Measurements from ENCODE around the gene TMEM132D.
"Not testable (repeated sequence)": the region's sequence is repeated elsewhere in the genome, so short reads cannot be mapped to it uniquely, and the experiment has no call there.

TMEM132D gene

DNA sequence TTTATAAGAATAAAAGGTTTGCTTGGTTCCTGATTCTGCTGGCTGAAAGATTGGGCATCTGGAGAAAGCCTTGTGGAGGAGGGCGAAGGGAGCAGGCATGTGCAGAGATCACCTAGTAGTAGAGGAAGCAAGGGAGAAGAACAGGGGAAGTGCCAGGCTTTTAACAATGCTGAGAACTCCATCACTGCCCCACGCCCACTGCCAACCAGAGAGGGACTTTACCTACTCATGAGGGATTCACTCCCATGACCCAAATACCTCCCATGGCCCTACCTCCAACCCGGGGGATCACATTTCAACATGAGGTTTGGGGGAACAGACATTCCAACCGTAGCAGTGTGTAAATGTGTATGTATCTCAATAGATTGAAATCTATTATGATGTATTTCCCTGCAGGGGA lies 690.3 kb downstream of the TMEM132D start:
- DNase-seq: no peak

DNA sequence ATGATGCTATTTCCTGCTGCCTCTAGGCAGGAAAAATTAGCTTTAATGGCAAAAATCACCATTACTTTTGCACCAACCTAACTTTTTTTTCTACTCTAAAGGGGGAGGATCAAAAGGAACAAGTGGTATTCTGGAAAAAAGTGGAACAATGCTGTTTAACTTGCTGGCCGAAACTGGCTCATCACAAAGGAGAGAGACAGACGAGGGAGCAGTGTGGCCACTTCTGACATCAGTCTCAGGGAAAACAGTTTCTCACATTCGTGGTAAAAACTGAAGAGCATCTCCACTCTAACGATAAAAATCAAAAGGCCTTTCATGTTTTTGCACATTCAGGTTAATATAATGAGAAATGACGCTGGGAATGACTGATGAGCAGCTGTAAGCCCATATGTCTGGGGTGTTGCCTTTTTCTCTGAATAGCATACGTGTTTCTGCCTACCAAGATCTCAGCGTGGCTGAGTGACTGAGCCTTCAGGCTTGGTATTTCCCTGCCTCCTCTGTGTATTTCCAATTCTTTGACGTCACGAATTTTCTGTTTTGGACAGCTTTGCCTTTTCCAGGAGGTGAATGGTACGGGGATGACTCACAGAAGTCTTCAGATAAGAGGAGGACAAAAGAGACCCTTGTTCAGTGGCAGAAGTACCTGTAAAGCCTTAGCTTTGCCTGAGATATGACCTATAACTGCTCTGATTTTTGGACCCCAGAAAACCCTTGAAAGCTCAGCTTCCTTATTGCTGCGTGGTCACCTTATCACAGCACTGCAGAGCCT lies 691.8 kb downstream of the TMEM132D start:
- DNase-seq: no peak

DNA sequence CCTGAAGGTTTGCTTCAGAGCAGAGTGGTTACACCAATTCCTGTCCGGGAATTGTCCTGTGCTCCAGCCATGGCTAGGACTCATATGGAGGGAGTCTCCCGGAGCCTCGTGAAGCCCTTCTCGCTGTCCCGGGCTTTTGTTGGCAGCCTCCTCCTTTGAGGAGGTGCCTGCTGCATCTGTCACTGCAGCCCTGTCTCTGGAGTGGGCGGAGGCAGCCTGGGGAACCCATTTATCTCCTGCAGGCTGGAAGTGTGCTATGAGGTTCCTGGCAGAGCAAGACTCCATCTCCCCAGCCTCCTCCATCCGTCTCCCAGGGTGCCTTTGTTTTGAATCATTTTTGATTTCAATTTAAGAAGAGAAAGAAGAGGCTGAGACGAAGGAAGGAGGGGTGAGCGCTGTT lies 695.3 kb downstream of the TMEM132D start:
- no peak for DNase-seq

DNA sequence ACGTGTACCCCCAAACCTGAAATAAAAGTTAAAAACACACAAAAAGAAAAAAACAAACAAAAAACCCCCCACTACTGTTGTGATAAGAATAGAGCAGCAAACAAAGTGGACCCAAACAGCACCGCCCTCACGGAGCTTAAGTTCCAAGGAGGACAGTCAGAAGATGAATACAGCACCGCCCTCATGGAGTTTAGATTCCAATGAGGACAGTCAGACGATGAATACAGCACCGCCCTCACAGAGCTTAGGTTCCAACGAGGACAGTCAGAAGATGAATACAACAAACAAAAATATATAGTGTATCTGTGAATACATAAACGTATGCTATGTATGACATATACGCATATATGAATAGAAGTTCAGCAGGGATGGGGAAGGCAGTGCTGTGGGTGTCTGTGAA lies 696.7 kb downstream of the TMEM132D start:
- no peak for DNase-seq

DNA sequence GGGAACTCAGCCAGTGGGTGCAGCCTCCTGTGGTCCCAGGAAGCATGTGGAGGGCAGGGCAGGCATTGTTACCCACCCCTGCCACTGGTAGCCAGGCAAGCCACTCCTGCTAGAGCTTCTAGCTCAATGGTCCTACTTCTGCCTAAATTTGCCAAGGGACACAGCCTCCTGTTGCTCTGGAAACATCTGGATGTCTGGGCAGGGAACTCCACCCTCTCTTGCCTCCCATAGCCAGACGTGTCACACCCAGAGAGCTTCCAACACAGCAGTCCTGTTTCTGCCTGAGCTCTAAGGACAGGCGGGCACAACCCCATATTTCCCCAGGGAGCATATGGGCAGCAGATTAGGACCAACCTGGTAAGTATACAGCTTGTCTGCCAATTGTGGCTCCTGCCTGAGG lies 700.4 kb downstream of the TMEM132D start:
- no peak for DNase-seq

DNA sequence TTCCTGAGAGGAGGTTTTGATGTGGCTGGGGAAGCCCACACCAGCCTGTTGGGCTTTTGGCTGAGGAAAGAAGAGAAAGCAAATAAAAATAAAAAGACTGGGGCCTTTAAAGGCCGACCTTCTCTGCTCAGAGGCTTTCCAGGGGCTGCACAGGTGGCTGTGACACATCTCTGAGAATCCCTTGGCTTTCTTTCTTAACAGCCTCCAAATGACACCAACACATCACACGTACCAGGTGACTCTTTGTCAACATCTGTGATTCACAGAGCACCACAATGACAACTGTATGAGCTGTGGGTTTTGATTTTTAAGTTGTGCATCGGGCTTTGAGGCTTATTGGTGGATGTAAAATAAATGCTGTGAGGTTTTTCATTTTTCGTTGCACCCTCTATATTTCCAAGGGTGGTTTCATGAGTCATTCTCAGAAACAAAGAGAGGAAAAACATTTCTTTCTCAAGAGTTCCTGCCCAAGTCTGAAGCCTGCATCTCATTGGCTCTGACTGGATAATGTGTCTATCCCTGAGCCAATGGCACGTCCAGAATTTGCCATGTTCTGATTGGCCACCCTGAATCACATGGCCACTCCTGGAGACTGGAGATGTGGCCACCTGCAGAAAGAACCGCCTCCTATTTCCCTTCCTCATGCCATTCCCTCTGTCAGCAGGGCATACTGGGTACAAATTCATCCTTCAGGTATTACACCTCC lies 701.6 kb downstream of the TMEM132D start:
- DNase-seq: no peak

DNA sequence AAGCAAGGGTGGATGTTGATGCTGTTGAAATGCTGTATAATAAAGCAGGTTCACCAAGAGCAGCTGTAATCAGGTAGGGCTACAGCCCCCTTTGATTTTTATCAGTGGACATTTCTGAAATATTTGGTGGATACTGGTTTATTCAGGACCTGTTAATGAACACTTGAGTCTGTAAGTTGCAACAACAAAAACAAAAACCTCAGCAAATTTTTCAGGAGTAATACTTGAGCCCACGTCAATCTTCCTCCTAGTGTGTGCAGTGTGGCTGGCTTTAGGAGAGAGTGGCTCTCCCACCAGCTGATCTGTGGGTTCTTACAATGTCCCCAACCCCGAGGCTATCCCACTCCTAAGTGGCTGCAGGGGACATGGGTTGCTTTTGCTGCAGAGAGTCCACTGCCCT lies 702.8 kb downstream of the TMEM132D start:
- no peak for DNase-seq

DNA sequence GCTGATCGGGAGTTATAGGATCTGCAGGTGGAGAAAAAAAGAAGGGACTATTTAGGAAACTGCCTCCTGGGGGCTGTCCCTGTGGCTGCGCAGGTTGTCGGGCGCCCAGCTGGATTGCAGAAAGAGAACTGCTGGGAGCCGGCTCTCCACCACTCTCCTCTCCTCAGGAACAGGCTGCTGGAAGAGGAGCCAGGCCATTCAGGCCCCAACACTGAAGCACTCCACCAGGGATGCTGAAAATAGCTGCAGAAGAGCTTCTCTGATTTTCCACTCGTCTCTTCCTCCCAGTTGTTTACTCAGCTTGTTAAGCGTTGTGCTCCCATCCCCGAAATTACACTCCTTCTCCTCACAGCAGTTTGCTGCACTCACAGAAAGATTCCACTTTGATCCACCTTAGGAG lies 703.2 kb downstream of the TMEM132D start:
- DNase-seq: peak; percentile 6

DNA sequence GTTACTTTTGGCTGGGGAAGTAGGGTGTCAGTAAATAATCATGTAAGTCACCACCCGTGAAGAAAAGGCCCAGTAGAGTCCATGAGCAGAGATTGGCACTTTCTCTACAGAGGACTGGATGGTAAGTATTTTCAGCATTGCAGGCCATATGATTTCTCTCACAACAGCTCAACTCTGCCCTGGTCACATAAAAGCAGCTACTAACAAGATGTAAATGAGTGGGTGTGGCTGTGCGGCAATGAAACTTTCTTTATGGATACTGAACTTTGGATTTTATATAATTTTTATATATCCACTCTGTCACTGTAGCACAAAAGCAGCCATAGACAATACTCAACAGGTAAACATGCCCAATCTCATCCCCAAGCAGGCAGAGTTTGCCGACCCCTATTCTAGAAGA lies 706.9 kb downstream of the TMEM132D start:
- no peak for DNase-seq

DNA sequence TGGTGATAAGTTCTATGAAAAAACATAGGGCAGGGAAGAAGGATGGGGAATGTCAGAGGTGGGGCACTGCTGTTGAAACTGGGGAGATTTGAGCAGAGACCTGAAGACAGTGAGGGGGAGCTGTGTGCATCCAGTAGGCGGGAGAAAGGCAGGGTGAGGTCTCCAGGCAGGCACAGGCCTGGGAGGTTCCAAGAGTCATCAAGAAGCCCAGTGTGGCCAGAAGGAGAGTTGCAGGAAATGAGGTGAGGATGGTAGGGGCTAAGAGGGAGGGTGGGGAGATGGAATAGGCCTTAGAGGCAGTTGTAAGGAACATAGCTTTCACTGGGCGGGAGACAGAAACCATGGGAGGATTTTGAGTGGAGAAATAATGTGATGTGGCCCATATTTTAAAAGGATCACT lies 708.7 kb downstream of the TMEM132D start:
- DNase-seq: no peak

DNA sequence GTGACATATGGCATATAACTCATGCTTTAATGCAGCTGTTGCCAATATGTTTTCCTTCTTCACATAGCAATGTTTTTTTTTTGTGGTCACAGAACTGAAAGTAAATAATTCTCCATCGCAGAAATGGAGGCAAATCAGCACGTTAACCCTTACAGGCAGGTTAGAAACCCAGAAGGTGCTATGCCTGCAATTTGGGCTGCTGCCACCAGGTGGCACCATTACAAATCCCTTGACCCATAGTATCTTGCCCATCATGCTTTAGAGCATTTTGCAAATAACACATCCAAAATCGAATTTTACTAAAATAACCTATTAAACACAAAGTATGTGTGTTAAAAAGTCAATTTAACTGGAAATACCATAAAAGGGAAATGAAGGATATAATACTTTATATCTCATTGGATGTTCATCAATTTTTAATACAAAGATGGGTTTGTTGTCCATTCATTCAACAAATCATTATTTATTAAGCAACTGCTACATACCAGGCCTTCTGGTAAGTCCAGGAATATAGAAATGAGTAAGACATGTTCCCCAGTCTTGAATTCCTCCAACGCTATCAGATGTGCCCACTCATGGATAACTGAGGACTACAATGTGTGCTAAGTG lies 710.5 kb downstream of the TMEM132D start:
- no peak for DNase-seq

DNA sequence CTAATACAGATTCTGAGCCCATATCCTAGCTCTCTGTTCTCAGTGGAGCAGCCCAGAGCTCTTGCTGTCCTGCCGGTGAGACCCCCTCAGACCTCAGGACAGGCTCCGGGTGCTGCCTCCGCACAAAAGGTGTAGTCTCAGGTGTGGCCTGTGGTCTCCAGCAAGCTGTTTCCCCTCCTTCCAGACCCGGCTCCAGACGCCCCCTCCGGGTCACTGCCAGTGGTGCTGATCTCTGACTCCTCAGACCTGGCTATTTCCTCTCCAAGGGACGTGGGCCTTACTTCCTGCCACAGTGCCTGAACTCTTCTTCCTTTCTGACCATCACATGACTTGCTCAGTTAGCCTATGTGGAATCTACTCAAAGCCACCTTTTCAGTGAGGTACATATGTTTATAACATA lies 713.0 kb downstream of the TMEM132D start:
- no peak for DNase-seq

DNA sequence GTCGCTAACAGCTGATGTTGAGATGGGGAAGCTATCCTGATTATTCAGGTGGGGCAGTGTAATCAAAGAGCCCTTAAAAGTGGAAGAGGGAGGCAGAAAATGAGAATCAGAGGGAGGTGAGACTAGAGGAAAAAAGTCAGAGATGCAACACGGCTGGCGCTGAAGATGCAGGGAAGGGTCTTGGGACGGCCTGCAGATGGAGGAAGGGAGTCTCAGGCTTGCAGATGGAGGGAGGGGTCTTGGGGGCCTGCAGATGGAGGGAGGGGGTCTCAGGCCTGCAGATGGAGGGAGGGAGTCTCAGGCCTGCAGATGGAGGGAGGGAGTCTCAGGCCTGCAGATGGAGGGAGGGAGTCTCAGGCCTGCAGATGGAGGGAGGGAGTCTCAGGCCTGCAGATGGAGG lies 713.9 kb downstream of the TMEM132D start:
- DNase-seq: not testable (repeated sequence)

DNA sequence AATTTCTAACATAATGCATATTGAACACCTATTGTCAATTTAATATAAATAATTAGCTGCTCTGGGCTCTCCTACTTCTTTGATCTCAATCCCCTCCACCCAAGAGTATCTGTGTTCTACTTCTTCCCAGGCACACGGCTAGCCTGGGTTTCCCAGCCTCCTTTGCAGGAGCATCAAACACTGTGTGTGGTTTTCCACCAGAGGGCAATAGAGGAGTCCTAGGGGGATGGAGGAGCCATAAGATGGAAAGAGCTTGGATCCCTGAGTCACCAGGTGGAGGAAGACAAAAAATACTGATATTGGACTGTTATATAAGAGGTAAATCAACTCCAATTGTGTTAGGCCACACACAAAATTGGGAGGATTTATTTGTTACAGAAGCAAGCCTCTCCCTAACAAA lies 716.9 kb downstream of the TMEM132D start:
- DNase-seq: no peak

DNA sequence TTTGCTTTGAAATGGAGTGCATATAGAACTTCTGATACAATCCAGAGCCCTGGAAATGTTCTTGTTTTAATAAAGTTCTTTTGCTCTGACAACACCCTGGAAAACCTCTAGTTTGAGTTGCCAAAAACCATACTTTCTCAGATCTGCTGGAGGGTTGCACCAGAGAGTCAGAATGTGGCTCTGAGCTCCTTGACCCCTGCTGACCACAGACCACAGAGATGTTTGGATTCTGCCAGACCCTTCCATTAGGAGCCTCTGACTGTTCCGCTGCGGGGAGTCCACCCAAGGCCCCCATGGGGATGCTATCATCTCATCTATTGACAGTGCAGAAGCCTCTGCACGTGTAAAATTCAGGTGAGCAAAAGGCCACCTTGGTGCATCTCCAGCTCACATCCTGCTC lies 718.0 kb downstream of the TMEM132D start:
- DNase-seq: no peak

DNA sequence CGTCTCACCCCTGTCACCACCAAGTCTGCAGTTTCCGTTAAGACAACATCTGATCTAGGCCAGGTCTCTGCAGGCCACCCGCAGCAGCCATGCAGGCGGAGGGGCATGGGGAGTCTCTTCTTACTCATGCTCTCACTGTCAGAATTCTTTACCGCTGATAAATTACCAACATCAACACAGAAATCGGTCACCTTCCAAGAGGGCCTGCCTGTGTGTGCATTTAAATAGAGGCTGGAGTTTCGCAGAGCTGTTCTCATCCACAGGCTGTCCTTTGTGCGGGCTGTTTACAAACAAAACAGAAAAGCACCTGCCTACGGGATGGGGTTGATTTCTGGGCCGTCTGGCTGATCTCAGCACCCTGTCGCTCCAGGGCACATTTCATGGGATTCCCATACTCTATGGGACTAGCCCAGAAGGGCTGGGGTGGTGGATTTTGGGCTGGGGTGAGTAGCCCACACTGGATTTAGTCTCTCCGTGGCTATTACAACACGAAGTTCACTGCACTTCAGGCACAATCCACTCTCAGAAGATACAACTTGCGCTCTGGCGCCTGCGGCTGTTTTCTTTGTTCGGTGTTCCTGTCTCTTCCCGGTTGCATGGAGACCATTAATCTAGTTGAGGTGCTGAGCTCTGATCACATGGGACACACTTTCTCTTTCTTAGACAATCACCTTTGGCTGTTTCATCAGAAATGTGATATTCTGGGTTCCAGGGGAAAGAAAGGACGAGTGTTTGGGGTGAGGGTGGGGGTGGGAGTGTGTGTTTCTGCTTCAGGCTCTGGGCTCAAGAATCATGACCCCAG lies 719.5 kb downstream of the TMEM132D start:
- DNase-seq: no peak

DNA sequence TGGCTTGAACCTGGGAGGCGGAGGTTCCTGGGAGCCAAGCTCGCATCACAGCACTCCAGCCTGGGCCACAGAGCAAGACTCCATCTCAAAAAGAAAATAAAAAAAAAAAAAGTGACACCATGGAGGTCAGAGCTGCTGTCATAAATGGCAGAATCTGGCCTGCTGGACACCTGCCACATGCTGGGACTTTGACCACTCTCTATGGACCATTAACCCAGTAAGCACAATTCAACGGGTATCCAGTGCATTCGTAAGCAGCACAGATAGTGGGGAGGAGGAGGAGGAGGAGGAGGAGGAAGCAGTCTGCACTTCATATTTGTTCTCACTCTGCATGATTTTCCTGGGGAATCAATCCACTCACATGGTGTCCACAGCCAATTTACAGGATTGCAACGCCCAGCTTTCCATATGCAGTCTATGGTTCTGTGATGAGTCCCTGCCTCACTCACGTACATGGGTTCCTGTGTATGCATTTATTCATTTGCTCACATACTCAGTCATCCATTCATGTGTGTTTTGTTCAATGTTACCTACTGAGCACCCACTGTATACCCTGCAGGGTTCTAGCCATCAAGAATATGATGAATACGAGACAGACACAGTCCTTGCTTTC lies 723.8 kb downstream of the TMEM132D start:
- DNase-seq: no peak

DNA sequence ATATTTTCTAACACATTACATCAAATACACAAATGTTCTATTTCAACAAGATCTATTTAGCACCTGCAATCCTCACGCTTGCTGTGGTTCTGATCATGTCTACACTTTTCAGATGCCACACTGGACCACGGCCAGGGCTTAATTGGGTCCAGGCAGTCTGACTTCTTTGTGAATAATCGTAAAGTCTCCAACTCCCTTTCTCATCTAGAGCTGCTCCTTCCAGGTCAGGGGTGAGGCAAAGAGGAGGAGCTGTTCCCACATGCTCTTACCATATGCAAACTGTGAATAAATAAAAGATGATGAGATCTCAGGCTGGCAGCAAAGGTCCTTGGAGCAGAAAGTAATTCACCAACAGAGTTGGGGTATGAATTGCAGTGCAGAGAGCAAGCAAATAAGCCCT lies 733.9 kb downstream of the TMEM132D start:
- no peak for DNase-seq

DNA sequence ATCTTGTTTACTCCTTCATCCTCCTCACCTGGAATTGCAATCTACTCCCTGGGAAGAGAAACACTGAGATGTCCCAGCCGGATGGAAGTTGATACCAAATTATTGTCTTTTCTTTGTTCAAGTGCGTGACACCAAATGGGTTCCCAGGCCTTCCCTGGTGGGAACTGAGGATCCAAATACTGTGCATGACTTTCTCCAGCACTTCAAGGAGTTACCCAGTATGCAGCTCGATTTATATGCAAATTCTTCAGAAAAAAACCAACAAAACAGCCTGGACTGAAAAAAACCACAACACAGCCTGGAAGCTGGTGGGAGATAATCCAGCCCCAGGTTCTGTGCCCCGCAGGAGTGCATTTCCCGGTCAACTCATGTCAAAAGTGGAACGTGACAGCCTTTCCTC lies 740.0 kb downstream of the TMEM132D start:
- DNase-seq: no peak

DNA sequence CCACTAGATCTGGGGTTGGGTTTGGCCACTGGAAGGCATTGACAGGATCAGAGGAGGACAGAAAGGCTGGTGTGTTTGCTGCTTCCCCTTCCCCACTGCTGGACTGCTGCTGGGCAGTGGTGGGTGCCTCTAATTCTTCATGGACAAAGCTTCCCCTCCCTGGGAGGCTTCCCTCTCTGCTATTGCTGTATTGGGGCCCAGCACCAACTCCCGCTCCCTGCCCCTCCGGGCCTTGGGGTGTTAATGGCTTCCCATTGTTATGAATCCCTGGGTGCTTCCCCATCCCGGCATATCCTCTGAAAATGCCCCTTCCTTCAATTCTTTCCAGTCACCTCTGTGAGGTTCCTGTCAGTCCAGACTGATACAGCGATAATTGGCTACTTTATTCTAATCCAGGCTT lies 740.4 kb downstream of the TMEM132D start:
- DNase-seq: no peak

DNA sequence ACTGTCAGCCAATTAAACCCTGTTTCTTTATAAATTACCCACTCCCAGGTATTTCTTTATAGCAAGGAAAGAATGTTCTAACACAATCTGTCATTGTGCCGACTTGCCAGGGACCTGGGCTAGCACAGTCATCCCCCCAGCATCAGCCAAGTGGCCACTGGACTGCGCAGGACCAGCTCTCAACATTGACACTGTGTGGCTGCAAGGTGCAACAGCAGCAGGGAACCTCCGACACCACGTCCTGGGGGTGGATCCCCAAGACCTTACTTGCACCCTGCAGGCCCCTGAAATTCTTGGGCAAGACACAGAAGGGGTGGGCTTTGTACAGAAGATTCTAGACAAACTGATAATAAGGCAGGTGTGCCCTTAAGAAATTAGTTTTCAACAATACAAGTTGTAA lies 741.0 kb downstream of the TMEM132D start:
- DNase-seq: no peak

DNA sequence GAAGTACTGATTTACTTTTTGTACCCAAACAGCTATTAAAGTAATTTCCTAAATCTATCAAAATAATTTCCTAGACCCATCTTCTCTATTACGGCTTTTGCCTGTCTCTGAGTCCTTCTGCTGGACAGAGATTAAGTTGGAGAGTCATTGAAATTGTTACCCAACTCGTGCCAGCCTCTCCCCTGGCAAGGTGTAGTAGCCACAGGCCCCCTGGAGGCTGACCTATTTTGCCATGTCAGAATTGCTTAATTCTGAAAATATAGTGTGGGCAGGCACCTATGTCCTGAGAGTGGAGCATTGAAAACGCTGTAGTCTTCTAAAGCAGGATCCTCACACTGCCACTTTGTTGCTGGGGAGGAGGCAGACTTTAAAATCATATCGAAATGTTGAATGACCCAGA lies 742.3 kb downstream of the TMEM132D start:
- DNase-seq: no peak

DNA sequence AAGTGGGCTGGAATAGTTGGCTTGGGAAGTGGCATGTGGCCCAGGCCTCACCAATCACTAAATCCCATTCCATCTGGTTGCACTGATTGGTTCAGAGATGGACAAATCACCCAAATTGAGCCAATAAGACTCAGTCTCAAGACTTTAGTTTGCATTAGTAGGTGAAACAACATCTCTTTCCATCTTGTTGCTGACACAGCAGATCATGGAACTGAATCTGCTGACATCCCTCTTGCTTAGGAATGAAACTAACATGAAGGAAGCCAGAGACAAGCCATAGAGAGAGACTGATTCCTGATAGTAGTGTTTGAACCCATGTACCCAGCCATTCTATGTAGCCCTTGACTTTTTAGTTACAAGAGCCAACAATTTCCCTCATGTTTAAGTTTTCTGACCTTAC lies 743.5 kb downstream of the TMEM132D start:
- no peak for DNase-seq
